RWPE2 (cell line): Measurements from ENCODE around the gene EXOSC10.

ENCODE experiments used
- ATAC-seq: fragments of 200-7000 bp; cut with Tn5 transposase; 3 replicates; pipeline ENCODE4 v1.9.1; 2021; ENCODE audit warnings: low read depth
- DNase-seq: peaks from one replicate; pipeline ENCODE4 v3.0.0-alpha.2; 2020; ENCODE audit warnings: low spot score
- H3K27ac ChIP-seq: fragments of 450-650 bp; 2 replicates; pipeline ENCODE4 v1.5.1; 2017; ENCODE audit warnings: mild to moderate bottlenecking; ENCODE audit not compliant: poor library complexity, severe bottlenecking
- H3K27me3 ChIP-seq: fragments of 250-450 bp; sonication (Bioruptor Pico); 2 replicates; pipeline ENCODE4 v1.5.1; 2021; ENCODE audit warnings: mild to moderate bottlenecking, moderate library complexity; ENCODE audit not compliant: insufficient read depth, poor library complexity, severe bottlenecking
- H3K36me3 ChIP-seq: fragments of 250-450 bp; sonication (Bioruptor Pico); 2 replicates; pipeline ENCODE4 v1.5.1; 2020; ENCODE audit warnings: low read depth, mild to moderate bottlenecking, moderate library complexity
- H3K4me1 ChIP-seq: fragments of 250-450 bp; sonication (Bioruptor Pico); 2 replicates; pipeline ENCODE4 v1.5.1; 2021; ENCODE audit warnings: mild to moderate bottlenecking, moderate library complexity; ENCODE audit not compliant: insufficient read depth, poor library complexity, severe bottlenecking
- H3K4me3 ChIP-seq: fragments of 250-450 bp; sonication (Bioruptor Pico); 2 replicates; pipeline ENCODE4 v1.5.1; 2021; ENCODE audit warnings: mild to moderate bottlenecking, moderate library complexity; ENCODE audit not compliant: severe bottlenecking
- H3K9me3 ChIP-seq: fragments of 250-450 bp; sonication (Bioruptor Pico); 2 replicates; pipeline ENCODE4 v1.5.1; 2021; ENCODE audit warnings: mild to moderate bottlenecking, moderate library complexity; ENCODE audit not compliant: severe bottlenecking
- TF ChIP-seq, protein P1 (sequence below): fragments of 450-650 bp; IDR thresholded peaks from one replicate; pipeline ENCODE4 v1.5.1; 2017; ENCODE audit warnings: mild to moderate bottlenecking, moderate library complexity; ENCODE audit not compliant: poor library complexity, severe bottlenecking

The EXOSC10 gene

GRCh38 chr1:11134898-11135266 is 35.2 kb upstream of the EXOSC10 start:
- peaks cover 67% of the 10 kb centered on the region for H3K36me3 ChIP-seq
- H3K9me3 ChIP-seq: no peaks in the 10 kb centered on the region
- H3K4me1 ChIP-seq: peaks cover 26% of the 10 kb centered on the region
- TF ChIP-seq, protein P1, sequence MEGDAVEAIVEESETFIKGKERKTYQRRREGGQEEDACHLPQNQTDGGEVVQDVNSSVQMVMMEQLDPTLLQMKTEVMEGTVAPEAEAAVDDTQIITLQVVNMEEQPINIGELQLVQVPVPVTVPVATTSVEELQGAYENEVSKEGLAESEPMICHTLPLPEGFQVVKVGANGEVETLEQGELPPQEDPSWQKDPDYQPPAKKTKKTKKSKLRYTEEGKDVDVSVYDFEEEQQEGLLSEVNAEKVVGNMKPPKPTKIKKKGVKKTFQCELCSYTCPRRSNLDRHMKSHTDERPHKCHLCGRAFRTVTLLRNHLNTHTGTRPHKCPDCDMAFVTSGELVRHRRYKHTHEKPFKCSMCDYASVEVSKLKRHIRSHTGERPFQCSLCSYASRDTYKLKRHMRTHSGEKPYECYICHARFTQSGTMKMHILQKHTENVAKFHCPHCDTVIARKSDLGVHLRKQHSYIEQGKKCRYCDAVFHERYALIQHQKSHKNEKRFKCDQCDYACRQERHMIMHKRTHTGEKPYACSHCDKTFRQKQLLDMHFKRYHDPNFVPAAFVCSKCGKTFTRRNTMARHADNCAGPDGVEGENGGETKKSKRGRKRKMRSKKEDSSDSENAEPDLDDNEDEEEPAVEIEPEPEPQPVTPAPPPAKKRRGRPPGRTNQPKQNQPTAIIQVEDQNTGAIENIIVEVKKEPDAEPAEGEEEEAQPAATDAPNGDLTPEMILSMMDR: no peak
- no peak overlapping the region for H3K4me3 ChIP-seq
- H3K27ac ChIP-seq: peak overlapping the region; percentile 28
- DNase-seq (no peak), ATAC-seq (no peak)
- H3K27me3 ChIP-seq: no peaks in the 10 kb centered on the region

GRCh38 chr1:11134251-11134897 is 34.7 kb upstream of the EXOSC10 start:
- Histone ChIP-seq H3K9me3 (no peaks in the 10 kb centered on the region), H3K27ac (peak overlapping the region; percentile 28), H3K4me1 (peaks cover 23% of the 10 kb centered on the region), H3K4me3 (no peak overlapping the region), H3K36me3 (peaks cover 69% of the 10 kb centered on the region), H3K27me3 (no peaks in the 10 kb centered on the region)
- TF ChIP-seq, protein P1: no peak
- ATAC-seq (peak; percentile 83), DNase-seq (peak; percentile 71)

GRCh38 chr1:11132563-11133293 is 33.1 kb upstream of the EXOSC10 start:
- TF ChIP-seq, protein P1: no peak
- Histone ChIP-seq H3K27ac (no peak overlapping the region), H3K9me3 (no peaks in the 10 kb centered on the region), H3K36me3 (peaks cover 69% of the 10 kb centered on the region), H3K4me1 (peaks cover 16% of the 10 kb centered on the region), H3K4me3 (no peak overlapping the region), H3K27me3 (no peaks in the 10 kb centered on the region)
- ATAC-seq (no peak), DNase-seq (no peak)

DNA sequence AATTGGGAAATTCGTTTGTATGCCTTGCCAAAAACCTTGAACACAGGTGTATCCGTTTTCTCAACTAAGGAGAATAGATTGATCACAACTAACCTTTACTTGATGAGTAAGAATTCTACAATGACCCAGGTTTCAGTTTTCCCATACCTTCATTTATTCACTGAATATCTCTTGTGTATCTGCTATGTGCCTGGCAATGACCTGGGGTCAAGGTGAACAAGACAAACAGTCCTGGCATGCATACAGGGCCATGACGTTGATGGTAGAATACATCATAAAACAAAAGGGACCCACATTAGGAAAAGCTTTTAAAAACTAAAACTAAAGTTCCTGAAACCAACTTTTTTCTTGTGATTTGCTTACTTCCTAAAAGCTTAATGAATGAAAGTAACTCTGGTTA is 32.1 kb upstream of the EXOSC10 start:
- H3K4me3 ChIP-seq: no peak overlapping the region
- DNase-seq (no peak), ATAC-seq (no peak)
- no peaks in the 10 kb centered on the region for H3K27me3 ChIP-seq
- TF ChIP-seq, protein P1: no peak
- H3K36me3 ChIP-seq: peaks cover 71% of the 10 kb centered on the region
- H3K4me1 ChIP-seq: peaks cover 16% of the 10 kb centered on the region
- H3K9me3 ChIP-seq: no peaks in the 10 kb centered on the region
- H3K27ac ChIP-seq: no peak overlapping the region

- no peaks in the 10 kb centered on the region for H3K27me3 ChIP-seq
- ATAC-seq (no peak), DNase-seq (no peak)
- no peak overlapping the region for H3K27ac ChIP-seq
- peaks cover 15% of the 10 kb centered on the region for H3K4me1 ChIP-seq
- TF ChIP-seq, protein P1: no peak
- H3K9me3 ChIP-seq: no peaks in the 10 kb centered on the region
- H3K36me3 ChIP-seq: peaks cover 75% of the 10 kb centered on the region
- no peak overlapping the region for H3K4me3 ChIP-seq
Measured at GRCh38 chr1:11130406-11130805, 30.7 kb upstream of the EXOSC10 start.
